Prostate gland (tissue), 2 donors: ENCODE data around the gene PTPRK. TPM values are rescaled to one million over a fixed set of nuclear protein-coding genes. Genes with fewer than 3 reads are reported as not detected.

Experiments
- DNase-seq: peaks from one replicate; pipeline ENCODE4 v3.0.0-alpha.2; 2019; ENCODE audit warnings: low spot score
- H3K27ac ChIP-seq, 2 donors: fragments of 200-600 bp; sonication (generic); 2 replicates each; pipeline ENCODE4 v1.5.1; 2017 to 2019
- H3K27me3 ChIP-seq: fragments of 200-600 bp; sonication (generic); replicated peaks from 2 replicates; pipeline ENCODE4 v1.5.1; 2019; ENCODE audit not compliant: insufficient read depth
- H3K36me3 ChIP-seq, 2 donors: fragments of 200-600 bp; sonication (generic); 1 replicate in 1 of 2; 2 replicates in 1 of 2; pipeline versions ENCODE4 v1.5.1 to v1.8.1; 2017 to 2019
- H3K4me1 ChIP-seq: fragments of 200-600 bp; sonication (generic); replicated peaks from 2 replicates; pipeline ENCODE4 v1.5.1; 2019
- H3K4me3 ChIP-seq, 2 donors: fragments of 200-600 bp; sonication (generic); 2 replicates each; pipeline ENCODE4 v1.5.1; 2017 to 2019
- H3K9me3 ChIP-seq: fragments of 200-600 bp; sonication (generic); 2 replicates; pipeline ENCODE4 v1.5.1; 2017
- CTCF ChIP-seq, 4 experiments: fragments of 200-600 bp in 2 of 4; fragments of 450-650 bp in 2 of 4; sonication (generic) in 2 of 4; IDR thresholded peaks; 1 replicate in 3 of 4; 2 replicates in 1 of 4; pipeline ENCODE4 v1.5.1; 2016 to 2019; ENCODE audit warnings: antibody characterized with exemption in 4 of 4, mild to moderate bottlenecking in 2 of 4, moderate library complexity in 2 of 4
- POLR2A ChIP-seq: fragments of 450-650 bp; IDR thresholded peaks from one replicate; pipeline ENCODE4 v1.6.1; 2016; ENCODE audit warnings: antibody characterized with exemption, mild to moderate bottlenecking
- POLR2AphosphoS5 ChIP-seq: sonication (generic); formaldehyde crosslinking; IDR thresholded peaks from one replicate; pipeline ENCODE4 v1.6.1; 2017; ENCODE audit warnings: antibody characterized with exemption
- WGBS: methylation state at CpG from one replicate; pipeline ENCODE4 v1.1.5; 2018; 5-methylcytosine and 5-hydroxymethylcytosine counted together
- intact Hi-C: fragments of 100-400 bp; cut with DNase I; formaldehyde crosslinking; loops from one replicate; pipeline ENCODE4 v1.14.2; 2022
- total RNA-seq, 2 donors: library from RNA; depleted of rRNA; stranded (reverse); fragments of >200 nt; gene quantifications; one replicate each; pipeline ENCODE4 v1.1.0, GENCODE V29; 2016

PTPRK gene
- total RNA-seq, 2 donors from 2014 or later = 32.0 to 64.6 TPM

GRCh38 chr6:128367437-128367836 lies 153.0 kb downstream of the PTPRK start:
- 56% methylated on average over 4 of the region's 4 CpGs for WGBS
- no peaks in the 10 kb centered on the region for H3K9me3 ChIP-seq
- DNase-seq = no peak
- no peak overlapping the region for H3K4me3 ChIP-seq
- intact Hi-C loops = no loop called here
- H3K36me3 ChIP-seq = no peaks in the 10 kb centered on the region
- TF ChIP-seq POLR2A = no peak
- no peak for TF ChIP-seq CTCF (IDR thresholded peaks at IDR 0.05)
- no peak for TF ChIP-seq POLR2AphosphoS5
- H3K4me1 ChIP-seq = no peaks in the 10 kb centered on the region
- no peak overlapping the region for H3K27ac ChIP-seq
- H3K27me3 ChIP-seq = no peaks in the 10 kb centered on the region

- no peak overlapping the region for H3K27ac ChIP-seq
- H3K36me3 ChIP-seq = no peaks in the 10 kb centered on the region
- H3K27me3 ChIP-seq = no peaks in the 10 kb centered on the region
- DNase-seq = no peak
- no peaks in the 10 kb centered on the region for H3K4me1 ChIP-seq
- no peak overlapping the region for H3K4me3 ChIP-seq
- TF ChIP-seq POLR2A = no peak
- TF ChIP-seq POLR2AphosphoS5 = no peak
- TF ChIP-seq CTCF (IDR thresholded peaks at IDR 0.05) = no peak
- WGBS = 72% methylated on average over 3 of the region's 3 CpGs
- H3K9me3 ChIP-seq = no peaks in the 10 kb centered on the region
- intact Hi-C loops = no loop called here
Measured at GRCh38 chr6:128365520-128366160, 154.8 kb downstream of the PTPRK start.

- intact Hi-C loops = no loop called here
- no peaks in the 10 kb centered on the region for H3K36me3 ChIP-seq
Measured at GRCh38 chr6:128364766-128365519, 155.5 kb downstream of the PTPRK start.

GRCh38 chr6:128363020-128363813 lies 157.2 kb downstream of the PTPRK start:
- TF ChIP-seq POLR2A (no peak), CTCF (IDR thresholded peaks at IDR 0.05) (no peak), POLR2AphosphoS5 (no peak)

More at GRCh38 chr6:128364766-128365519, 155.5 kb downstream of the PTPRK start:
- DNase-seq = no peak
- Histone ChIP-seq H3K4me1 (no peaks in the 10 kb centered on the region), H3K27me3 (no peaks in the 10 kb centered on the region), H3K27ac (no peak overlapping the region), H3K4me3 (no peak overlapping the region), H3K9me3 (no peaks in the 10 kb centered on the region)
- TF ChIP-seq CTCF (IDR thresholded peaks at IDR 0.05) = no peak
- no peak for TF ChIP-seq POLR2AphosphoS5
- no peak for TF ChIP-seq POLR2A
- 80% methylated on average over 3 of the region's 3 CpGs for WGBS

More at GRCh38 chr6:128363020-128363813, 157.2 kb downstream of the PTPRK start:
- Histone ChIP-seq H3K4me3 (no peak overlapping the region), H3K4me1 (no peaks in the 10 kb centered on the region), H3K27me3 (no peaks in the 10 kb centered on the region), H3K9me3 (no peaks in the 10 kb centered on the region), H3K27ac (no peak overlapping the region), H3K36me3 (no peaks in the 10 kb centered on the region)
- DNase-seq = no peak
- intact Hi-C loops = no loop called here
- WGBS = 87% methylated on average over 1 of the region's 1 CpG
